Mesenchymal stem cell (in vitro differentiated cells and primary cell): ENCODE measurements around the gene LEF1.
A peak's percentile ranks its signal among the peaks of the same experiment; 100 is the strongest.

ENCODE experiments used
- DNase-seq: peaks from one replicate; pipeline ENCODE4 v3.0.0-alpha.2; 2013
- H2AFZ ChIP-seq: one replicate; pipeline ENCODE4 v1.6.1; 2013; ENCODE audit warnings: low read depth, mild to moderate bottlenecking, control low read depth, inconsistent platforms, low read length, moderate library complexity
- H2AK5ac ChIP-seq: 2 replicates; pipeline ENCODE4 v1.6.1; 2013; ENCODE audit warnings: low read length, moderate library complexity, mild to moderate bottlenecking, inconsistent platforms; ENCODE audit not compliant: severe bottlenecking
- H2BK120ac ChIP-seq: one replicate; pipeline ENCODE4 v1.6.1; 2013; ENCODE audit warnings: low read depth, mild to moderate bottlenecking, inconsistent platforms, low read length, moderate library complexity
- H2BK12ac ChIP-seq, 2 experiments: one replicate each; pipeline ENCODE4 v1.6.1; 2013; ENCODE audit warnings: inconsistent platforms in 2 of 2, low read length in 2 of 2, mild to moderate bottlenecking in 2 of 2, moderate library complexity in 2 of 2, control low read depth in 1 of 2
- H2BK15ac ChIP-seq: one replicate; pipeline ENCODE4 v1.6.1; 2013; ENCODE audit warnings: mild to moderate bottlenecking, low read depth, inconsistent platforms; ENCODE audit not compliant: poor library complexity, severe bottlenecking
- H2BK5ac ChIP-seq: 2 replicates; pipeline ENCODE4 v1.6.1; 2013; ENCODE audit warnings: low read depth, mild to moderate bottlenecking, low read length, control low read depth, inconsistent platforms; ENCODE audit not compliant: poor library complexity, severe bottlenecking
- H3K14ac ChIP-seq, 2 experiments: one replicate each; pipeline ENCODE4 v1.6.1; 2013; ENCODE audit warnings: inconsistent platforms in 2 of 2, low read length in 2 of 2, control low read depth in 1 of 2, mild to moderate bottlenecking in 1 of 2, moderate library complexity in 1 of 2
- H3K18ac ChIP-seq, 2 experiments: one replicate each; pipeline ENCODE4 v1.6.1; 2013; ENCODE audit warnings: inconsistent platforms in 2 of 2, low read length in 2 of 2, control low read depth in 1 of 2, low read depth in 1 of 2, mild to moderate bottlenecking in 1 of 2
- H3K23ac ChIP-seq, 2 experiments: one replicate each; pipeline ENCODE4 v1.6.1; 2013; ENCODE audit warnings: inconsistent platforms in 2 of 2, low read length in 2 of 2, mild to moderate bottlenecking in 2 of 2, moderate library complexity in 2 of 2, control low read depth in 1 of 2
- H3K27ac ChIP-seq: 2 replicates; pipeline ENCODE4 v1.5.1; 2013; ENCODE audit warnings: mild to moderate bottlenecking, moderate library complexity, low read length, control low read depth, inconsistent platforms; ENCODE audit not compliant: poor library complexity, severe bottlenecking
- H3K27me3 ChIP-seq, 2 experiments: 2 replicates each; pipeline versions ENCODE4 v1.6.1 to v1.7.0; 2013; ENCODE audit warnings: low read length in 2 of 2, mild to moderate bottlenecking in 2 of 2, moderate library complexity in 2 of 2, control low read depth in 1 of 2, inconsistent platforms in 1 of 2; ENCODE audit not compliant: control insufficient read depth in 1 of 2, insufficient read depth in 1 of 2
- H3K36me3 ChIP-seq, 2 experiments: 2 replicates each; pipeline versions ENCODE4 v1.6.1 to v1.7.0; 2013; ENCODE audit warnings: low read length in 2 of 2, control low read depth in 1 of 2, inconsistent platforms in 1 of 2, low read depth in 1 of 2, mild to moderate bottlenecking in 1 of 2; ENCODE audit not compliant: insufficient read depth in 2 of 2, control insufficient read depth in 1 of 2
- H3K4ac ChIP-seq, 2 experiments: one replicate each; pipeline ENCODE4 v1.6.1; 2013; ENCODE audit warnings: inconsistent platforms in 2 of 2, low read length in 2 of 2, mild to moderate bottlenecking in 2 of 2, moderate library complexity in 2 of 2, control low read depth in 1 of 2, low read depth in 1 of 2
- H3K4me1 ChIP-seq: 2 replicates; pipeline ENCODE4 v1.6.1; 2013; ENCODE audit warnings: low read depth, low read length, control low read depth; ENCODE audit not compliant: control insufficient read depth, insufficient read depth
- H3K4me2 ChIP-seq: 2 replicates; pipeline ENCODE4 v1.6.1; 2013; ENCODE audit warnings: low read length, mild to moderate bottlenecking, inconsistent platforms; ENCODE audit not compliant: poor library complexity, severe bottlenecking
- H3K4me3 ChIP-seq, 2 experiments: 2 replicates each; pipeline versions ENCODE4 v1.5.1 to v1.7.0; 2013; ENCODE audit warnings: low read length in 2 of 2, mild to moderate bottlenecking in 2 of 2, control low read depth in 1 of 2, low read depth in 1 of 2; ENCODE audit not compliant: insufficient read depth in 1 of 2
- H3K79me1 ChIP-seq: replicated peaks from 2 replicates; pipeline ENCODE4 v1.6.1; 2013; ENCODE audit warnings: mild to moderate bottlenecking, control low read depth, low read length, inconsistent platforms; ENCODE audit not compliant: poor library complexity, severe bottlenecking
- H3K9ac ChIP-seq: 2 replicates; pipeline ENCODE4 v1.7.0; 2013; ENCODE audit warnings: mild to moderate bottlenecking, low read length, moderate library complexity
- H3K9me3 ChIP-seq: 2 replicates; pipeline ENCODE4 v1.7.0; 2013; ENCODE audit warnings: mild to moderate bottlenecking, low read length; ENCODE audit not compliant: control insufficient read depth
- H4K8ac ChIP-seq: one replicate; pipeline ENCODE4 v1.6.1; 2013; ENCODE audit warnings: inconsistent platforms, mild to moderate bottlenecking, low read length, moderate library complexity
- H4K91ac ChIP-seq: one replicate; pipeline ENCODE4 v1.6.1; 2013; ENCODE audit warnings: mild to moderate bottlenecking, low read length, inconsistent platforms
- WGBS: methylation state at CpG from one replicate; pipeline ENCODE4 v1.1.7; 2013; ENCODE audit warnings: mixed read lengths; 5-methylcytosine and 5-hydroxymethylcytosine counted together

Gene LEF1

GRCh38 chr4:108078024-108078733, 90.6 kb downstream of the LEF1 start:
- H3K9me3 ChIP-seq = no peaks in the 10 kb centered on the region
- H3K14ac ChIP-seq = no peak overlapping the region
- no peak overlapping the region for H2AFZ ChIP-seq
- no peak overlapping the region for H3K4me2 ChIP-seq
- H2BK5ac ChIP-seq = no peak overlapping the region
- H2BK12ac ChIP-seq = no peak overlapping the region
- H3K36me3 ChIP-seq = peaks cover 0 to 3% of the 10 kb centered on the region in 2 experiments
- H3K27ac ChIP-seq = no peak overlapping the region
- no peaks in the 10 kb centered on the region for H3K4me1 ChIP-seq
- no peak overlapping the region for H4K8ac ChIP-seq
- H3K9ac ChIP-seq = no peak overlapping the region
- H2AK5ac ChIP-seq = no peak overlapping the region
- WGBS = 70% methylated on average over 4 of the region's 5 CpGs
- H3K79me1 ChIP-seq = no peaks in the 10 kb centered on the region
- no peak overlapping the region for H3K4me3 ChIP-seq
- H3K4ac ChIP-seq = no peak overlapping the region
- no peak overlapping the region for H2BK15ac ChIP-seq
- no peak overlapping the region for H3K18ac ChIP-seq
- H3K27me3 ChIP-seq = no peaks in the 10 kb centered on the region
- no peak overlapping the region for H2BK120ac ChIP-seq
- no peak overlapping the region for H4K91ac ChIP-seq
- no peak for DNase-seq
- H3K23ac ChIP-seq = no peak overlapping the region

- H3K4me2 ChIP-seq = no peak overlapping the region
- H3K27me3 ChIP-seq = no peaks in the 10 kb centered on the region
- H2BK120ac ChIP-seq = no peak overlapping the region
- 24% methylated on average over 4 of the region's 4 CpGs for WGBS
- H4K91ac ChIP-seq = no peak overlapping the region
- no peak overlapping the region for H3K4me3 ChIP-seq
- no peak overlapping the region for H2BK5ac ChIP-seq
- no peak overlapping the region for H3K18ac ChIP-seq
- no peaks in the 10 kb centered on the region for H3K9me3 ChIP-seq
- H2BK12ac ChIP-seq = no peak overlapping the region
- no peak overlapping the region for H2AFZ ChIP-seq
- no peak for DNase-seq
- no peaks in the 10 kb centered on the region for H3K36me3 ChIP-seq
- no peak overlapping the region for H3K9ac ChIP-seq
- peaks cover 3% of the 10 kb centered on the region for H3K4me1 ChIP-seq
- H3K4ac ChIP-seq = no peak overlapping the region
- H3K79me1 ChIP-seq = no peaks in the 10 kb centered on the region
- no peak overlapping the region for H4K8ac ChIP-seq
- no peak overlapping the region for H3K27ac ChIP-seq
- no peak overlapping the region for H2AK5ac ChIP-seq
- H3K23ac ChIP-seq = no peak overlapping the region
- H2BK15ac ChIP-seq = no peak overlapping the region
- peak overlapping the region in 1 of 2 experiments; percentile 86 for H3K14ac ChIP-seq
Measured at GRCh38 chr4:108072300-108072699, 96.4 kb downstream of the LEF1 start.

GRCh38 chr4:108070775-108071174, 98.0 kb downstream of the LEF1 start:
- Histone ChIP-seq H3K4me1 (peaks cover 3% of the 10 kb centered on the region), H3K14ac (no peak overlapping the region), H3K4ac (no peak overlapping the region), H3K79me1 (no peaks in the 10 kb centered on the region), H3K4me2 (no peak overlapping the region), H3K23ac (no peak overlapping the region), H2BK5ac (no peak overlapping the region), H2AFZ (no peak overlapping the region), H3K9ac (no peak overlapping the region), H4K8ac (no peak overlapping the region), H3K18ac (no peak overlapping the region), H2BK15ac (no peak overlapping the region), H3K9me3 (no peaks in the 10 kb centered on the region), H3K27ac (no peak overlapping the region), H3K27me3 (no peaks in the 10 kb centered on the region), H3K4me3 (no peak overlapping the region), H4K91ac (no peak overlapping the region), H2BK12ac (no peak overlapping the region), H2AK5ac (no peak overlapping the region), H3K36me3 (no peaks in the 10 kb centered on the region), H2BK120ac (no peak overlapping the region)
- no peak for DNase-seq
- 99% methylated on average over 1 of the region's 1 CpG for WGBS

- Histone ChIP-seq H3K23ac (no peak overlapping the region), H3K9me3 (no peaks in the 10 kb centered on the region), H2BK120ac (no peak overlapping the region), H3K9ac (no peak overlapping the region), H2BK15ac (no peak overlapping the region), H3K79me1 (no peaks in the 10 kb centered on the region), H4K8ac (no peak overlapping the region), H3K18ac (no peak overlapping the region), H3K4me3 (no peak overlapping the region), H3K4ac (no peak overlapping the region), H4K91ac (no peak overlapping the region), H2AFZ (no peak overlapping the region), H3K4me2 (no peak overlapping the region), H3K36me3 (no peaks in the 10 kb centered on the region), H3K14ac (no peak overlapping the region), H2AK5ac (no peak overlapping the region), H3K27me3 (no peaks in the 10 kb centered on the region), H3K27ac (no peak overlapping the region), H3K4me1 (peaks cover 3% of the 10 kb centered on the region), H2BK5ac (no peak overlapping the region), H2BK12ac (no peak overlapping the region)
- peak; percentile 20 for DNase-seq
Measured at GRCh38 chr4:108068442-108068841, 100.3 kb downstream of the LEF1 start.
